SU-DHL-6 (cell line): ENCODE results near the gene EPB41.

Experiments
- CTCF ChIP-seq: fragments of 200-600 bp; sonication (generic); IDR thresholded peaks from one replicate; pipeline ENCODE4 v1.5.1; 2017; ENCODE audit warnings: antibody characterized with exemption, mild to moderate bottlenecking, low read length, moderate library complexity; ENCODE audit not compliant: insufficient read depth, poor library complexity, severe bottlenecking
- EZH2phosphoT487 ChIP-seq: fragments of 200-600 bp; sonication (generic), shearing (Covaris generic); conservative IDR thresholded peaks from 2 replicates; pipeline ENCODE4 v1.6.1; 2018; ENCODE audit warnings: mild to moderate bottlenecking, antibody characterized with exemption, low read length, moderate library complexity, mixed read lengths

- TF ChIP-seq CTCF (no peak), EZH2phosphoT487 (no peak)
Observed at GRCh38 chr1:28878796-28879195, 35.6 kb upstream of the EPB41 start.
